GM21737 (cell line): ENCODE measurements around the gene VASH1.

Experiments used
- ATAC-seq: cut with Tn5 transposase; IDR thresholded peaks from one replicate; pipeline ENCODE4 v1.9.1; 2021; ENCODE audit warnings: mild to moderate bottlenecking, moderate library complexity; ENCODE audit not compliant: unreplicated experiment

The VASH1 gene

GRCh38 chr14:76827696-76828296 is 66.5 kb downstream of the VASH1 start:
- ATAC-seq: no peak

GRCh38 chr14:76828339-76829012 is 67.2 kb downstream of the VASH1 start:
- no peak for ATAC-seq

- no peak for ATAC-seq
Observed at GRCh38 chr14:76829013-76829365, 67.7 kb downstream of the VASH1 start.

- no peak for ATAC-seq
Observed at GRCh38 chr14:76829650-76830421, 68.6 kb downstream of the VASH1 start.

- no peak for ATAC-seq
Observed at GRCh38 chr14:76830556-76830955, 69.3 kb downstream of the VASH1 start.

- no peak for ATAC-seq
Observed at GRCh38 chr14:76832503-76832988, 71.3 kb downstream of the VASH1 start.
